MM.1S (cell line): ENCODE data around the gene ST8SIA3.

Source experiments
- DNase-seq: peaks from one replicate; pipeline ENCODE4 v3.0.0-alpha.2; 2015
- H2AFZ ChIP-seq: fragments of 300-600 bp; sonication (generic); 2 replicates; pipeline ENCODE4 v1.6.0; 2016; ENCODE audit warnings: antibody characterized with exemption, low read length
- H3F3A ChIP-seq: fragments of 300-600 bp; sonication (generic); 2 replicates; pipeline ENCODE4 v1.6.1; 2016; ENCODE audit warnings: mild to moderate bottlenecking, antibody characterized with exemption, low read length, moderate library complexity, mixed read lengths; ENCODE audit not compliant: insufficient read depth
- H3K27ac ChIP-seq: fragments of 300-600 bp; sonication (generic); 2 replicates; pipeline ENCODE4 v1.5.1; 2016; ENCODE audit warnings: mild to moderate bottlenecking, low read length
- H3K27me3 ChIP-seq: fragments of 300-600 bp; sonication (generic); replicated peaks from 2 replicates; pipeline ENCODE4 v1.6.0; 2016; ENCODE audit warnings: low read length; ENCODE audit not compliant: insufficient read depth
- H3K36me3 ChIP-seq: fragments of 300-600 bp; sonication (generic); replicated peaks from 2 replicates; pipeline ENCODE4 v1.6.1; 2016; ENCODE audit warnings: mild to moderate bottlenecking, low read length, mixed read lengths; ENCODE audit not compliant: insufficient read depth
- H3K4me1 ChIP-seq: fragments of 300-600 bp; sonication (generic); 2 replicates; pipeline ENCODE4 v1.6.1; 2016; ENCODE audit warnings: low read length, mixed read lengths
- H3K4me2 ChIP-seq: fragments of 300-600 bp; sonication (generic); 2 replicates; pipeline ENCODE4 v1.6.0; 2016; ENCODE audit warnings: low read depth, low read length
- H3K4me3 ChIP-seq: fragments of 300-600 bp; sonication (generic); 2 replicates; pipeline ENCODE4 v1.5.1; 2016; ENCODE audit warnings: low read length, mixed read lengths
- H3K79me2 ChIP-seq: fragments of 300-600 bp; sonication (generic); 2 replicates; pipeline ENCODE4 v1.6.1; 2016; ENCODE audit warnings: mixed run types, low read length, mixed read lengths
- H3K9ac ChIP-seq: fragments of 300-600 bp; sonication (generic); 2 replicates; pipeline ENCODE4 v1.6.1; 2016; ENCODE audit warnings: low read length, mixed read lengths
- H3K9me2 ChIP-seq: fragments of 300-600 bp; sonication (generic); replicated peaks from 2 replicates; pipeline ENCODE4 v1.6.1; 2016; ENCODE audit warnings: mild to moderate bottlenecking, low read length, mixed read lengths; ENCODE audit not compliant: insufficient read depth
- H3K9me3 ChIP-seq: fragments of 300-600 bp; sonication (generic); replicated peaks from 2 replicates; pipeline ENCODE4 v1.6.1; 2016; ENCODE audit warnings: mild to moderate bottlenecking, low read length, mixed read lengths; ENCODE audit not compliant: insufficient read depth
- H4K20me1 ChIP-seq: fragments of 300-600 bp; sonication (generic); 2 replicates; pipeline ENCODE4 v1.6.1; 2016; ENCODE audit warnings: mild to moderate bottlenecking, low read length, moderate library complexity, mixed read lengths; ENCODE audit not compliant: insufficient read depth
- CTCF ChIP-seq: fragments of 300-600 bp; sonication (generic); IDR thresholded peaks from 2 replicates; pipeline ENCODE4 v1.5.1; 2016; ENCODE audit warnings: antibody characterized with exemption, low read length, mixed read lengths
- EZH2 ChIP-seq: fragments of 300-600 bp; sonication (generic); optimal IDR thresholded peaks from 2 replicates; pipeline ENCODE3; 2017; ENCODE audit warnings: low read depth, mild to moderate bottlenecking, antibody characterized with exemption, low read length, mixed read lengths
- EZH2phosphoT487 ChIP-seq: fragments of 300-600 bp; sonication (generic); IDR thresholded peaks from 2 replicates; pipeline ENCODE4 v1.6.1; 2018; ENCODE audit warnings: antibody characterized with exemption, low read length

Gene ST8SIA3

GRCh38 chr18:57320603-57321002 lies 31.8 kb upstream of the ST8SIA3 start:
- no peak overlapping the region for H2AFZ ChIP-seq
- H3K9me2 ChIP-seq: no peaks in the 10 kb centered on the region
- H4K20me1 ChIP-seq: no peaks in the 10 kb centered on the region
- H3K4me1 ChIP-seq: no peaks in the 10 kb centered on the region
- no peak overlapping the region for H3K4me2 ChIP-seq
- H3K79me2 ChIP-seq: no peaks in the 10 kb centered on the region
- no peaks in the 10 kb centered on the region for H3K27me3 ChIP-seq
- H3K36me3 ChIP-seq: no peaks in the 10 kb centered on the region
- TF ChIP-seq EZH2 (no peak), CTCF (no peak), EZH2phosphoT487 (no peak)
- DNase-seq: no peak
- no peak overlapping the region for H3K9ac ChIP-seq
- H3K27ac ChIP-seq: no peak overlapping the region
- no peaks in the 10 kb centered on the region for H3K9me3 ChIP-seq
- no peaks in the 10 kb centered on the region for H3F3A ChIP-seq
- no peak overlapping the region for H3K4me3 ChIP-seq

- Histone ChIP-seq H2AFZ (no peak overlapping the region), H3K9me3 (no peaks in the 10 kb centered on the region), H3K9me2 (no peaks in the 10 kb centered on the region), H3K27me3 (no peaks in the 10 kb centered on the region), H3K4me2 (no peak overlapping the region), H3K27ac (no peak overlapping the region), H4K20me1 (no peaks in the 10 kb centered on the region), H3K36me3 (no peaks in the 10 kb centered on the region), H3K9ac (no peak overlapping the region), H3K4me1 (no peaks in the 10 kb centered on the region), H3K79me2 (no peaks in the 10 kb centered on the region), H3K4me3 (no peak overlapping the region), H3F3A (no peaks in the 10 kb centered on the region)
- no peak for TF ChIP-seq EZH2
- TF ChIP-seq EZH2phosphoT487: no peak
- no peak for TF ChIP-seq CTCF
- DNase-seq: no peak
Observed at GRCh38 chr18:57325491-57326166, 26.7 kb upstream of the ST8SIA3 start.

- Histone ChIP-seq H3K27me3 (no peaks in the 10 kb centered on the region), H3K4me3 (no peak overlapping the region), H2AFZ (no peak overlapping the region), H3K9ac (no peak overlapping the region), H3F3A (no peaks in the 10 kb centered on the region), H3K9me3 (no peaks in the 10 kb centered on the region), H3K9me2 (no peaks in the 10 kb centered on the region), H4K20me1 (no peaks in the 10 kb centered on the region), H3K4me2 (no peak overlapping the region), H3K79me2 (no peaks in the 10 kb centered on the region), H3K4me1 (no peaks in the 10 kb centered on the region), H3K27ac (no peak overlapping the region), H3K36me3 (no peaks in the 10 kb centered on the region)
- TF ChIP-seq EZH2 (no peak), CTCF (no peak), EZH2phosphoT487 (no peak)
- no peak for DNase-seq
Observed at GRCh38 chr18:57326718-57327323, 25.5 kb upstream of the ST8SIA3 start.
